Neural cell (in vitro differentiated cells): ENCODE measurements around the gene LIMS2. TPM values are rescaled to one million over a fixed set of nuclear protein-coding genes. Genes with fewer than 3 reads are reported as not detected.

Experiments used
- H2AFZ ChIP-seq: fragments of 200-600, 300-800 bp; sonication (generic), shearing (Covaris generic); 2 replicates; pipeline ENCODE4 v1.6.0; 2014; ENCODE audit warnings: low read depth, mild to moderate bottlenecking, antibody characterized with exemption, low read length, moderate library complexity
- H3F3A ChIP-seq: fragments of 200-600 bp; shearing (Covaris generic); 2 replicates; pipeline ENCODE4 v1.6.1; 2016; ENCODE audit warnings: mild to moderate bottlenecking, moderate library complexity, mixed read lengths, antibody characterized with exemption, low read length; ENCODE audit not compliant: insufficient read depth, poor library complexity, severe bottlenecking
- H3K27ac ChIP-seq: fragments of 200-600, 300-800 bp; sonication (generic), shearing (Covaris generic); 2 replicates; pipeline ENCODE4 v1.5.1; 2014; ENCODE audit warnings: mild to moderate bottlenecking, low read length, moderate library complexity
- H3K27me3 ChIP-seq: fragments of 300-800, 200-600 bp; sonication (generic), shearing (Covaris generic); 2 replicates; pipeline ENCODE4 v1.6.0; 2014; ENCODE audit warnings: mild to moderate bottlenecking, low read depth, low read length, moderate library complexity; ENCODE audit not compliant: insufficient read depth
- H3K36me3 ChIP-seq: fragments of 300-800, 200-600 bp; sonication (generic), shearing (Covaris generic); 2 replicates; pipeline ENCODE4 v1.5.1; 2014; ENCODE audit warnings: mild to moderate bottlenecking, antibody characterized with exemption, low read length, moderate library complexity; ENCODE audit not compliant: insufficient read depth
- H3K4me2 ChIP-seq: fragments of 300-800, 200-600 bp; sonication (generic), shearing (Covaris generic); 2 replicates; pipeline ENCODE4 v1.6.0; 2014; ENCODE audit warnings: mild to moderate bottlenecking, low read length
- H3K4me3 ChIP-seq: fragments of 300-800, 200-600 bp; sonication (generic), shearing (Covaris generic); 2 replicates; pipeline ENCODE4 v1.5.1; 2014; ENCODE audit warnings: mild to moderate bottlenecking, low read length, moderate library complexity
- H3K79me2 ChIP-seq: fragments of 200-600 bp; shearing (Covaris generic); replicated peaks from 2 replicates; pipeline ENCODE4 v1.6.0; 2014; ENCODE audit warnings: mild to moderate bottlenecking, low read length, moderate library complexity; ENCODE audit not compliant: insufficient read depth
- H3K9ac ChIP-seq: fragments of 300-800, 200-600 bp; sonication (generic), shearing (Covaris generic); 2 replicates; pipeline ENCODE4 v1.6.1; 2016; ENCODE audit warnings: mild to moderate bottlenecking, low read length, mixed read lengths
- H3K9me2 ChIP-seq: fragments of 200-600 bp; shearing (Covaris generic); 2 replicates; pipeline ENCODE4 v1.6.1; 2016; ENCODE audit warnings: mild to moderate bottlenecking, low read length, mixed read lengths; ENCODE audit not compliant: insufficient read depth
- H3K9me3 ChIP-seq: fragments of 200-600, 300-800 bp; sonication (generic), shearing (Covaris generic); 2 replicates; pipeline ENCODE4 v1.6.1; 2016; ENCODE audit warnings: mild to moderate bottlenecking, mixed run types, low read length, moderate library complexity, mixed read lengths
- H4K20me1 ChIP-seq: fragments of 200-600 bp; shearing (Covaris generic); 2 replicates; pipeline ENCODE4 v1.6.1; 2016; ENCODE audit warnings: mild to moderate bottlenecking, mixed run types; ENCODE audit not compliant: insufficient read depth
- CTCF ChIP-seq: fragments of 450-650 bp; IDR thresholded peaks from 2 replicates; pipeline ENCODE4 v1.5.1; 2014; ENCODE audit warnings: antibody characterized with exemption, mild to moderate bottlenecking, moderate library complexity; ENCODE audit not compliant: poor library complexity, severe bottlenecking
- EP300 ChIP-seq: fragments of 450-650 bp; conservative IDR thresholded peaks from 2 replicates; pipeline ENCODE4 v1.6.1; 2014; ENCODE audit warnings: antibody characterized with exemption, mild to moderate bottlenecking, moderate library complexity; ENCODE audit not compliant: poor library complexity, severe bottlenecking
- EZH2 ChIP-seq: fragments of 200-600, 300-800 bp; shearing (Covaris generic), sonication (generic); IDR thresholded peaks from 2 replicates; pipeline ENCODE4 v1.6.1; 2014; ENCODE audit warnings: antibody characterized with exemption, low read length, borderline replicate concordance, mild to moderate bottlenecking; ENCODE audit not compliant: insufficient read depth, poor library complexity, severe bottlenecking
- MXI1 ChIP-seq: fragments of 450-650 bp; conservative IDR thresholded peaks from 2 replicates; pipeline ENCODE4 v1.6.1; 2014; ENCODE audit warnings: antibody characterized with exemption, mild to moderate bottlenecking; ENCODE audit not compliant: poor library complexity, severe bottlenecking
- POLR2AphosphoS5 ChIP-seq: IDR thresholded peaks from 2 replicates; pipeline ENCODE4 v1.6.1; 2012
- RAD21 ChIP-seq: fragments of 450-650 bp; conservative IDR thresholded peaks from 2 replicates; pipeline ENCODE4 v1.6.1; 2014; ENCODE audit warnings: antibody characterized with exemption, mild to moderate bottlenecking, moderate library complexity
- REST ChIP-seq: IDR thresholded peaks from 2 replicates; pipeline ENCODE4 v1.6.1; 2012; ENCODE audit warnings: borderline replicate concordance
- SMC3 ChIP-seq: fragments of 450-650 bp; conservative IDR thresholded peaks from 2 replicates; pipeline ENCODE4 v1.6.1; 2014; ENCODE audit warnings: antibody characterized with exemption, mild to moderate bottlenecking, moderate library complexity; ENCODE audit not compliant: poor library complexity
- TAF1 ChIP-seq: IDR thresholded peaks from 2 replicates; pipeline ENCODE4 v1.6.1; 2012; ENCODE audit warnings: low read depth
- polyA plus RNA-seq: library from polyadenylated mRNA; depleted of rRNA; stranded (reverse); fragments of >200 nt; gene quantifications from 2 replicates; pipeline ENCODE4 v1.2.3, GENCODE V29; 2014

Gene LIMS2
- polyA plus RNA-seq, 1 donor from 2014 or later, result not detected

- no peak overlapping the region for H3K9ac ChIP-seq
- H3K9me3 ChIP-seq, result no peaks in the 10 kb centered on the region
- no peaks in the 10 kb centered on the region for H3K79me2 ChIP-seq
- H2AFZ ChIP-seq, result no peak overlapping the region
- H3K27me3 ChIP-seq, result no peaks in the 10 kb centered on the region
- TF ChIP-seq EZH2 (no peak), MXI1 (no peak), POLR2AphosphoS5 (no peak)
- no peak overlapping the region for H3K4me3 ChIP-seq
- no peaks in the 10 kb centered on the region for H3K9me2 ChIP-seq
- H3K27ac ChIP-seq, result no peak overlapping the region
- no peaks in the 10 kb centered on the region for H3F3A ChIP-seq
- no peak overlapping the region for H3K4me2 ChIP-seq
- H4K20me1 ChIP-seq, result no peaks in the 10 kb centered on the region
- H3K36me3 ChIP-seq, result no peaks in the 10 kb centered on the region
Measured at GRCh38 chr2:127614246-127614645, 61.1 kb downstream of the LIMS2 start.

DNA sequence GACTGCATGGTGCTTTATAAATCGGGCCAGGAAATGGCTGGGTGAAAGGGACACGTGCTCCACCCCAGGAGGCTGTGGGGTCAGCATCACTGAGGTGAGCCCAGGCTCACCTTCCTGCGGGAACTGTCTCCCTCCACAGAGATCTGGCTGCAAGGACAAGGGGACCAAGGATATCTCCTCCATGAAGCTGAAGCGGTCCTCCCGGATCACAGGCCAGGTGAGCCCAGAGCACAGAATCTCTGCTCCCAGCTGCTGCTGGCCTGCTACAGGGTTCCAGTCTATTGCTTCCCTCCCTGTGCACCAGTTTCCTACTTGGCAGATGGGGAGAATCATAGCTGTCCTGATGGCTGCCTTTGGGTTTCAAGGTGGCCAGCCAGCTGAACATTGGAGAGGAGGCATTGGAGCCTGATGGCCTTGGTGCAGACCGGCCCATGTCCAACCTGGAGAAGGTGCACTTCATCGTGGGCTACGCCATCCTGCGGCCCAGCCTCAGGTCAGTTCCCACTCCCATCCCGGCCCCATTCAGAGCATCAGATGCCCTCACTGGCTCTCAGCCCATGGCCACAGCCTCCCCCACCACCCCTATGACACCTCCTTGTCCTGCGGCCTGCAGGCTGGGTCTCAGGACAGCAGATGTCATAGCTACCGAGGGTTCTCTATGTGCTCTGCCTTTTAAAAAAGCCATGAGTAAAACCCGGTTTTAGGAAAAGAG lies 63.1 kb downstream of the LIMS2 start:
- Histone ChIP-seq H3K4me2 (no peak overlapping the region), H2AFZ (no peak overlapping the region), H3K9ac (no peak overlapping the region), H3K4me3 (no peak overlapping the region), H3F3A (no peaks in the 10 kb centered on the region), H3K9me2 (no peaks in the 10 kb centered on the region), H4K20me1 (no peaks in the 10 kb centered on the region), H3K36me3 (no peaks in the 10 kb centered on the region), H3K9me3 (no peaks in the 10 kb centered on the region), H3K79me2 (no peaks in the 10 kb centered on the region), H3K27me3 (no peaks in the 10 kb centered on the region), H3K27ac (no peak overlapping the region)
- TF ChIP-seq EZH2, result no peak

GRCh38 chr2:127611076-127611925 lies 64.0 kb downstream of the LIMS2 start:
- no peaks in the 10 kb centered on the region for H3K27me3 ChIP-seq
- no peak overlapping the region for H3K4me3 ChIP-seq
- H3K79me2 ChIP-seq, result no peaks in the 10 kb centered on the region
- no peaks in the 10 kb centered on the region for H4K20me1 ChIP-seq
- no peaks in the 10 kb centered on the region for H3F3A ChIP-seq
- H3K4me2 ChIP-seq, result no peak overlapping the region
- no peak overlapping the region for H3K9ac ChIP-seq
- H3K27ac ChIP-seq, result no peak overlapping the region
- H2AFZ ChIP-seq, result no peak overlapping the region
- TF ChIP-seq SMC3, result no peak
- TF ChIP-seq EP300, result no peak
- TF ChIP-seq EZH2, result no peak
- no peak for TF ChIP-seq POLR2AphosphoS5
- TF ChIP-seq RAD21, result no peak
- no peaks in the 10 kb centered on the region for H3K36me3 ChIP-seq
- H3K9me3 ChIP-seq, result no peaks in the 10 kb centered on the region
- H3K9me2 ChIP-seq, result no peaks in the 10 kb centered on the region

- no peaks in the 10 kb centered on the region for H3K27me3 ChIP-seq
- H2AFZ ChIP-seq, result no peak overlapping the region
- H3K4me2 ChIP-seq, result no peak overlapping the region
- no peak overlapping the region for H3K9ac ChIP-seq
- H3K9me2 ChIP-seq, result no peaks in the 10 kb centered on the region
- H4K20me1 ChIP-seq, result no peaks in the 10 kb centered on the region
- H3K9me3 ChIP-seq, result no peaks in the 10 kb centered on the region
- H3F3A ChIP-seq, result no peaks in the 10 kb centered on the region
- H3K27ac ChIP-seq, result no peak overlapping the region
- no peak overlapping the region for H3K4me3 ChIP-seq
- no peak for TF ChIP-seq REST
- no peak for TF ChIP-seq MXI1
- no peak for TF ChIP-seq SMC3
- no peak for TF ChIP-seq CTCF
- TF ChIP-seq RAD21, result no peak
- no peak for TF ChIP-seq EP300
- no peak for TF ChIP-seq TAF1
- no peak for TF ChIP-seq EZH2
- TF ChIP-seq POLR2AphosphoS5, result no peak
- no peaks in the 10 kb centered on the region for H3K36me3 ChIP-seq
- H3K79me2 ChIP-seq, result no peaks in the 10 kb centered on the region
Measured at GRCh38 chr2:127610561-127610960, 64.8 kb downstream of the LIMS2 start.
